Testis (tissue), 5 donors: Measurements from ENCODE around the gene HNRNPF. TPM values are rescaled to one million over a fixed set of nuclear protein-coding genes. Genes with fewer than 3 reads are reported as not detected.
A peak's percentile ranks its signal among the peaks of the same experiment; 100 is the strongest.
"Not testable (repeated sequence)": the region's sequence is repeated elsewhere in the genome, so short reads cannot be mapped to it uniquely, and the experiment has no call there.

ENCODE experiments used
- DNase-seq: peaks from one replicate; pipeline ENCODE4 v3.0.0-alpha.2; 2019
- H3K27ac ChIP-seq, 2 donors: fragments of 200-600 bp; sonication (generic); one replicate each; pipeline ENCODE4 v1.5.1; 2019
- H3K27me3 ChIP-seq: fragments of 200-600 bp; sonication (generic); one replicate; pipeline ENCODE4 v1.5.1; 2019
- H3K36me3 ChIP-seq: fragments of 200-600 bp; sonication (generic); one replicate; pipeline ENCODE4 v1.5.1; 2017; ENCODE audit warnings: low read depth; ENCODE audit errors: missing control alignments
- H3K4me1 ChIP-seq: fragments of 200-600 bp; sonication (generic); one replicate; pipeline ENCODE4 v1.5.1; 2019
- H3K4me3 ChIP-seq, 2 donors: fragments of 200-600 bp; sonication (generic); one replicate each; pipeline ENCODE4 v1.5.1; 2017 to 2019
- H3K9me3 ChIP-seq: fragments of 200-600 bp; sonication (generic); one replicate; pipeline ENCODE4 v1.5.1; 2017
- CTCF ChIP-seq, 3 experiments: fragments of 450-650 bp in 2 of 3; fragments of 200-600 bp in 1 of 3; sonication (generic) in 1 of 3; IDR thresholded peaks; one replicate each; pipeline ENCODE4 v1.5.1; 2016 to 2019; ENCODE audit warnings: antibody characterized with exemption in 3 of 3, mild to moderate bottlenecking in 2 of 3, moderate library complexity in 1 of 3
- POLR2A ChIP-seq: fragments of 450-650 bp; IDR thresholded peaks from one replicate; pipeline ENCODE4 v1.6.1; 2017; ENCODE audit warnings: antibody characterized with exemption, mild to moderate bottlenecking, moderate library complexity
- WGBS, 2 donors: methylation state at CpG; one replicate each; pipeline ENCODE4 v1.1.5; 2018; 5-methylcytosine and 5-hydroxymethylcytosine counted together
- intact Hi-C: fragments of 100-400 bp; cut with DNase I; formaldehyde crosslinking; loops from one replicate; pipeline ENCODE4 v1.15.1; 2023; ENCODE audit warnings: low total_unique reads
- long read RNA-seq, 2 donors: transcript quantifications; one replicate each; lab custom pipeline, GENCODE V29; 2026
- polyA plus RNA-seq: library from polyadenylated mRNA; stranded (reverse); fragments of 350-450 nt; fragmentation: Illumina TruSeq; extraction: RNeasy Lipid Tissue Mini Kit (QIAGEN cat#74804); gene quantifications from one replicate; pipeline ENCODE4 v1.2.3, GENCODE V29; 2014; ENCODE audit warnings: low read depth, low replicate concordance; ENCODE audit not compliant: insufficient read depth
- total RNA-seq, 2 donors: library from RNA; depleted of rRNA; stranded (reverse); fragments of >200 nt; gene quantifications; one replicate each; pipeline ENCODE4 v1.2.3, GENCODE V29; 2016

HNRNPF gene
- total RNA-seq (100 to 1,000 TPM; 120 to 159 TPM), polyA plus RNA-seq (232 TPM)
- long read RNA-seq, donor 1, transcript HNRNPF-203 (4 exons, 2,617 nt), result minor isoform, 15 of 120 reads
- long read RNA-seq, donor 1, transcript HNRNPF-201 (4 exons, 2,186 nt), result minor isoform, 7 of 120 reads
- long read RNA-seq, donor 1, transcript HNRNPF-204 (3 exons, 2,755 nt), result major isoform, 26 of 120 reads
- long read RNA-seq, donor 1, transcript HNRNPF-207 (4 exons, 2,676 nt), result minor isoform, 14 of 120 reads
- long read RNA-seq, donor 1, partial matches to known transcripts, result 0 of 120 reads
- long read RNA-seq, donor 1, other reads (novel, unspliced or antisense), result 52 of 120 reads
- long read RNA-seq, donor 2, transcript HNRNPF-207 (4 exons, 2,676 nt), result minor isoform, 6 of 89 reads
- long read RNA-seq, donor 2, transcript HNRNPF-204 (3 exons, 2,755 nt), result major isoform, 19 of 89 reads
- long read RNA-seq, donor 2, transcript HNRNPF-203 (4 exons, 2,617 nt), result minor isoform, 12 of 89 reads
- long read RNA-seq, donor 2, transcript HNRNPF-201 (4 exons, 2,186 nt), result minor isoform, 8 of 89 reads
- long read RNA-seq, donor 2, partial matches to known transcripts, result 0 of 89 reads
- long read RNA-seq, donor 2, other reads (novel, unspliced or antisense), result 40 of 89 reads

GRCh38 chr10:43408710-43409384 lies at the start of gene HNRNPF:
Gene HNRNPF (minus strand): TSS chr10:43409186. CDS start chr10:43387884, 21,302 bp downstream.
- Histone ChIP-seq H3K4me3 (peak within 1 kb of the TSS; percentile 82 to 95), H3K27ac (peak within 1 kb of the TSS; percentile 97 to 100), H3K4me1 (peaks cover 13% of the 10 kb centered on the region), H3K27me3 (no peaks in the 10 kb centered on the region), H3K9me3 (no peaks in the 10 kb centered on the region), H3K36me3 (no peaks in the 10 kb centered on the region)
- peak; percentile 94 for DNase-seq
- TF ChIP-seq POLR2A (peak; percentile 79), CTCF (IDR thresholded peaks at IDR 0.05) (no peak)
- WGBS, 2 donors, result 0 to 1% methylated on average over 19 to 64 of the region's 68 CpGs
- intact Hi-C loops, result no loop called here

GRCh38 chr10:43458227-43458626 lies 49.2 kb upstream of the HNRNPF start:
- DNase-seq, result no peak
- WGBS, 2 donors, result 58 to 73% methylated on average over 3 of the region's 3 CpGs
- no peak overlapping the region for H3K4me3 ChIP-seq

GRCh38 chr10:43456561-43456960 lies 47.6 kb upstream of the HNRNPF start:
- H3K27me3 ChIP-seq, DNase-seq, H3K4me1 ChIP-seq, intact Hi-C loops, H3K36me3 ChIP-seq, H3K9me3 ChIP-seq, H3K4me3 ChIP-seq: not testable (repeated sequence)
- 66 to 79% methylated on average over 15 of the region's 15 CpGs for WGBS, 2 donors
- H3K27ac ChIP-seq, result peak overlapping the region; percentile 21 to 70

More at GRCh38 chr10:43458227-43458626, 49.2 kb upstream of the HNRNPF start:
- Histone ChIP-seq H3K27me3 (no peaks in the 10 kb centered on the region), H3K27ac (no peak overlapping the region), H3K9me3 (no peaks in the 10 kb centered on the region), H3K4me1 (peaks cover 6% of the 10 kb centered on the region), H3K36me3 (no peaks in the 10 kb centered on the region)
- intact Hi-C loops, result no loop called here
- TF ChIP-seq POLR2A, result no peak
- TF ChIP-seq CTCF (IDR thresholded peaks at IDR 0.05), result no peak

- H3K36me3 ChIP-seq, DNase-seq, H3K9me3 ChIP-seq, H3K27me3 ChIP-seq, intact Hi-C loops, H3K4me1 ChIP-seq, H3K4me3 ChIP-seq, H3K27ac ChIP-seq: not testable (repeated sequence)
- WGBS, 2 donors, result 93 to 94% methylated on average over 9 of the region's 9 CpGs
These were observed 45.0 kb upstream of the HNRNPF start for GRCh38 chr10:43454025-43454424.

GRCh38 chr10:43453266-43453831 lies 44.4 kb upstream of the HNRNPF start:
- TF ChIP-seq CTCF (IDR thresholded peaks at IDR 0.05), result no peak
- no peak for TF ChIP-seq POLR2A
- DNase-seq, result no peak
- H3K36me3 ChIP-seq, result no peaks in the 10 kb centered on the region
- peaks cover 6% of the 10 kb centered on the region for H3K4me1 ChIP-seq
- 75 to 79% methylated on average over 4 of the region's 4 CpGs for WGBS, 2 donors
- intact Hi-C loops, result no loop called here
- H3K4me3 ChIP-seq, result no peak overlapping the region
- H3K27me3 ChIP-seq, result no peaks in the 10 kb centered on the region
- H3K9me3 ChIP-seq, result no peaks in the 10 kb centered on the region
- H3K27ac ChIP-seq, result no peak overlapping the region
